GM12892 (cell line): ENCODE data around the gene MVD.

ENCODE experiments used
- POLR2A ChIP-seq: IDR thresholded peaks from 2 replicates; pipeline ENCODE4 v1.6.1; 2011; ENCODE audit warnings: low read depth, low read length, control low read depth
- POLR2AphosphoS5 ChIP-seq: IDR thresholded peaks from 2 replicates; pipeline ENCODE4 v1.6.1; 2011; ENCODE audit warnings: low read depth, low read length, control low read depth
- TAF1 ChIP-seq: IDR thresholded peaks from 2 replicates; pipeline ENCODE4 v1.6.1; 2011; ENCODE audit warnings: low read depth, mild to moderate bottlenecking, control low read depth, low read length, borderline replicate concordance

- TF ChIP-seq POLR2AphosphoS5 (no peak), TAF1 (no peak), POLR2A (no peak)
These were observed 27.8 kb downstream of the MVD start for GRCh38 chr16:88634994-88635670.
